ENCODE results near the gene FOXP2. TPM values are rescaled to one million over a fixed set of nuclear protein-coding genes. Genes with fewer than 3 reads are reported as not detected.

Gene FOXP2
- total and polyA plus RNA-seq, 2 of the 4 experiments (the other 2 are of a cell fraction), result 0.89 to 1.1 TPM

DNA sequence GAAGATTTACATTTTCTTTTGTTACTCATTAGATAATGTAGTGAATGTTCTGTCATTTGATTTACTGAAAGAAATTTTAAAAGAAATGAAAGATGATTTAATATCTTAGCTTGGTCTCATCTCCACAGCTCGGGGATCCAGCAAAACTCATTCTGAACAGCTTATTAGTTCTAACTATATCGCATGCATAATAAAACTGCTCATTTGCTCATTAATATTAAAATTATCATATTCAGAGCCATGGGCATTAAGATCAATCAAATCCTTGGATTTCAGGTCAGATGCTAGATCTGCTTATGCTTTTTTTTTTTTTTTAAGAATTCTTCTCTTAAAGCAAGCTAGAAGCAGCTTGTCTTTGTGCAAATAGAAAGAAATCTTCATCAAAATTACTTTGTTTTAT lies 246.1 kb downstream of the FOXP2 start:
- Histone ChIP-seq H3K4me2 (ENCODE audit: low read depth, low read length) (no peak overlapping the region), H2AK9ac (replicated peaks; ENCODE audit: low read depth, low read length, poor library complexity) (no peak overlapping the region), H3K36me3 (ENCODE audit: control insufficient read depth, insufficient read depth, low read length) (no peaks in the 10 kb centered on the region), H2BK20ac (ENCODE audit: low read depth, low read length) (no peak overlapping the region), H3K56ac (ENCODE audit: extremely low read depth, insufficient read depth, low read length) (no peak overlapping the region), H4K20me1 (ENCODE audit: insufficient read depth, low read length) (no peaks in the 10 kb centered on the region), H3K4ac (ENCODE audit: low read depth, low read length) (no peak overlapping the region), H3K14ac (replicated peaks; ENCODE audit: low read depth, low read length) (no peak overlapping the region), H2BK120ac (ENCODE audit: low read depth, low read length) (no peak overlapping the region), H3K9me1 (ENCODE audit: insufficient read depth, low read length) (no peaks in the 10 kb centered on the region), H4K5ac (ENCODE audit: low read depth, low read length) (no peak overlapping the region), H2AFZ (replicated peaks; ENCODE audit: low read length, poor library complexity) (no peak overlapping the region), H3K9me3 (ENCODE audit: control insufficient read depth, insufficient read depth, low read length) (no peaks in the 10 kb centered on the region), H3K79me1 (ENCODE audit: low read depth in 1 of 2, low read length in 2 of 2) (no peaks in the 10 kb centered on the region), H3K4me3 (ENCODE audit: insufficient read depth, low read depth, low read length) (no peak overlapping the region), H3K9ac (ENCODE audit: low read depth, low read length) (no peak overlapping the region), H3K23ac (ENCODE audit: low read depth, low read length) (no peak overlapping the region), H3K4me1 (ENCODE audit: control insufficient read depth, insufficient read depth, low read length) (no peaks in the 10 kb centered on the region), H3K18ac (ENCODE audit: low read depth, low read length) (no peak overlapping the region), H2BK5ac (ENCODE audit: low read depth, low read length, poor library complexity, severe bottlenecking) (no peak overlapping the region), H2BK15ac (ENCODE audit: low read depth, low read length) (no peak overlapping the region), H4K91ac (ENCODE audit: insufficient read depth, low read depth, low read length) (no peak overlapping the region), H4K8ac (ENCODE audit: low read depth in 2 of 2, low read length in 2 of 2) (no peak overlapping the region), H3K27me3 (ENCODE audit: control insufficient read depth, insufficient read depth, low read length) (no peaks in the 10 kb centered on the region), H3K27ac (ENCODE audit: insufficient read depth, low read length) (no peak overlapping the region), H2AK5ac (ENCODE audit: low read depth, low read length) (no peak overlapping the region)
- TF ChIP-seq MXI1 (IDR thresholded peaks at IDR 0.05; ENCODE audit: borderline replicate concordance, low read depth, low read length), result no peak
- TF ChIP-seq FOS (IDR thresholded peaks at IDR 0.05; ENCODE audit: low read depth, low read length), result no peak
- no peak for TF ChIP-seq MAZ (IDR thresholded peaks at IDR 0.05; ENCODE audit: borderline replicate concordance, low read depth, low read length)
- no peak for TF ChIP-seq NFE2L2 (IDR thresholded peaks at IDR 0.05; ENCODE audit: low read depth, low read length)
- no peak for TF ChIP-seq CHD1 (IDR thresholded peaks at IDR 0.05; ENCODE audit: low read depth, low read length)
- TF ChIP-seq SMC3 (IDR thresholded peaks at IDR 0.05; ENCODE audit: low read depth, low read length), result no peak
- WGBS, 2 experiments (ENCODE audit: extremely low coverage in 2 of 2, insufficient read length in 1 of 2), result no CpG with 5 or more reads among the region's 2 CpGs
- dilution Hi-C loops (cut with HindIII; ENCODE audit: low sequenced_read_pairs, unreplicated experiment) (no loop called here), in situ Hi-C loops (cut with MboI; ENCODE audit: low sequenced_read_pairs) (no loop called here), intact Hi-C loops (cut with micrococcal nuclease) (loop anchor here (5.0 kb wide), 1 partner anchor 633 kb away; no protein-coding TSS in a partner anchor)
- DNase-seq, result no peak
- no peak for ATAC-seq (ENCODE audit: low read depth)
- ChIA-PET CTCF (interaction anchor here (0.6 to 0.7 kb wide), 2 partner anchors 186 to 452 kb away, joined by 3 read pairs; no protein-coding TSS in a partner anchor), POLR2A (ENCODE audit: unreplicated experiment) (no interaction called here)
- no TSS peak for BruUV-seq (replicated peaks)

Data from IMR-90 (cell line).